ENCODE measurements around the gene WIPF1.
"Not testable (repeated sequence)": the region's sequence is repeated elsewhere in the genome, so short reads cannot be mapped to it uniquely, and the experiment has no call there.

WIPF1 gene

DNA sequence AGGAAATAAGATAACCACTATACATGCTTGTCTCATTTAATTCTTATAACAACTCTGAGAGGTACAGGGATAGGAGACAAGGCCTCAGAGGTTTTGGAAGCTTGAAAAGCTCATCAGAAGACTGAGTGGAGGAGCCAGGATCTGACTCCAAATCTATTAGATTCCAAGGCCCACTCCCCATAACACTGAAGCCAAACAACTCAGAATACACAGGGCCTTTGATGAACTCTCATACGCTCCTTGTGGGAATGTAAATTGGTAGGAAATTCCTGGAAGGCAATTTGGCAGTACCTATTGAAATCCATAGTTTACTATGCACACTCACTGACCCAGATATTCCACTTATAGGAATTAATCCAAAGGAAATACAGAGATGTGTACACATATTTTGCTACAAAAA lies 27.9 kb downstream of the WIPF1 start:
- no peak for DNase-seq

- no peak for DNase-seq
These were observed 29.2 kb downstream of the WIPF1 start for GRCh38 chr2:174568425-174568824.

DNA sequence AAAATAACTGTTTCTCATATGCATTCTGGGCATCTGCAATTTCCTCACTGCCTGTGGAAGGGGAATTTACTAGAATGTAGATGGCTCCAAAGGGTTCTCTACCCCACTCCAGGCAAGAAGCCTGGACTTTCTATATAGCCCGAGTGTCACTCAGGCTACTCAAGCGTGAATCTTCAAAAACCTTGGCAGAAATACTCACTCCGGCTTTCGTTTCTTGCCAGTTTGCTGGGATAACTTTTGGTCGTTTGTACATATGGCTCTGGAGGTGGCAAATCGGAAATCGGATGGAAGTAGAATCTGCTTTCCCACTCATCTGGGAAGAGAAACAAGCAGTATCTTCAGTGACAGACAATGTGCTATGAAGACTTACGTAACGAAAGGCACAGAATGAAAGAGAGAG lies 30.7 kb downstream of the WIPF1 start:
- no peak for DNase-seq

DNA sequence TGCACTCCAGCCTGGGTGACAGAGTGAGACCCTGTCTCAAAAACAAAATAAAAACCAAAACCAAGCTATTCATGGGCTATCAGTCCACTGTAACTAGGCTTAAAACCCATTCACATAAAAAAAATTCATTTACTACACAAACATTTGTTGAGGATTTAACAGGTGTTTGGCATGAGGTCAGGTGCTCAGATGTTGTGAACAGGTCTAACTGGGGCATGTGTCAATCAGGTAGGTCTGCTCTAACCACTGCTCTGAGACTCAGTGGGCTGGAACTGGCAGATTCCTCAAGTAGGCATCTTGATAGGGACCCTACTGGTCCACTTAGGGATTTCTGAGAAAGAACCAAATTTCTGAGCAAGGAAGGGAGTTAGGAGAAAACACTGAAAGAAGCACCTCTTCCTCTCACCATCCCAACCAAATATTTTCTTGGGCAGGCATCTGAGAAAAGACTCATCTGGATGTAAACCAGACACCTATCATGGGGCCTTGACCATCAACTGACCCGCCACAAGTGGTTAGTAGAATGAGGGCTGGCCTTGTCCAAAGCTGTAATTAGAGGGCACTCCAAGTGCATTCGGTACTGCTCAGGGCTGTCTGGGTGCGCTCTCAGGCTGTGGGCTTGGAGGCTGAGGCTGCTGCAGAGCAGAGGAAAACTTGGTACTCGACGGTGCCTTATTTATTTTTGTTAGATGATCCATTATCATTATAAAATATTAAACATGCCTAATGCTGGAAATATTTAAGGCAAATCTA lies 33.9 kb downstream of the WIPF1 start:
- DNase-seq: no peak

GRCh38 chr2:174561972-174562370 lies 35.6 kb downstream of the WIPF1 start:
- DNase-seq: no peak

GRCh38 chr2:174561283-174561971 lies 36.2 kb downstream of the WIPF1 start:
- DNase-seq: no peak

- DNase-seq: no peak
These were observed 36.9 kb downstream of the WIPF1 start for GRCh38 chr2:174560737-174561136.

DNA sequence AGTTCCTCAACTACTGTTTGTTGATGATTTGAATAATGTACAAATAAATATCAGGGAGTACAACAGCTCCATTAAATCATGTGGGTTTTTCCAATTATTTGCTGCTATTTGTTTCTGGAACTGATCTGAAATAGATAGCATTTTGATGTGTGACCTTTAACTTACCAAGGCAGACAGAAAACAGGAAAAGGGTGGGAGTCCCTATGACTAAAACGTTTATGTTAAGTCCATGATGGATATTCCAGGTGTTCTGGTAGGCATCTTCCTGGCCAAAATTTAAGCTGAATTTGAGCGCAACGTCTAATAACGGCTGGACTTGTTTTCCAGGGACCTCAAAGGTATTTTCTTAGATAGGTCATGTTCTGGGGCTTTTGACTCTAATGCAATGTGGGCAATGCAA lies 41.6 kb downstream of the WIPF1 start:
- DNase-seq: no peak

- peak in 1 of 2 donors; percentile 64 for DNase-seq
These were observed 43.0 kb downstream of the WIPF1 start for GRCh38 chr2:174554529-174555150.

- peak; percentile 20 to 61 for DNase-seq
These were observed 43.7 kb downstream of the WIPF1 start for GRCh38 chr2:174553811-174554493.

DNA sequence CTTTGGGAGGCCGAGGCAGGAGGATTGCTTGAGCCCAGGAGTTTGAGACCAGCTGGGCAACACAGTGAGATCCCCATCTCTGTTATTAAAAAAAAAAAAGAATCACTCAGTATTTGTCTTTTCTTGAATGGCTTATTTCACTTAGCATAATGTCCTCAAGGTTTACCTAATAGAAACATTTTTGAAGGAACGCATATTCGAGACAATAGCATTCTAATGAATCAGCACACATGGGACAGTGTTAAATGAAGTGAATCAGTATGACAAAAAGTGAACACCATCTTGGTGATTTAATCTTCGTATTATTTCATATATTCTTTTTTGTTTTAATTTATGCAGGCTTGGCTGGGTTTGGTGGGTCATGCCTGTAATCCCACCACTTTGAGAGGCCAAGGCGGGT lies 44.7 kb downstream of the WIPF1 start:
- DNase-seq: no peak

DNA sequence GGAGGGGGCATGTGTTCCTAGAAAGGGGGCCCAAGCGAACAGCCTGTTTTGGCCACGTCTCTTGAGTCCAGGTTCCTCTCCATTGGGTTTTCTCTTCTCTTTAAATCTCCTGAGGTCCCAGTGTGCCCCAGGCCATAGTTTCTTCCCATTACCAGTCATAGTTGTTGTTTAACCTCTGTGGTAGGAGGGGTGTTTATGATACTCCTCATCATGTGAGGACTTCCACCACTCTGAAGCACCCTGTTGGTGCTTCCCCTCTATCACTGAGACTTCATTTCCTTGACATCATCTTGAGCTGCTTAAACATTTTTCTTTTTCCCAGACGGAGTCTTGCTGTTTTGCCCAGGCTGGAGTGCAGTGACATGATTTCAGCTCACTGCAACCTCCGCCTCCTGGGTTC lies 45.9 kb downstream of the WIPF1 start:
- no peak for DNase-seq

DNA sequence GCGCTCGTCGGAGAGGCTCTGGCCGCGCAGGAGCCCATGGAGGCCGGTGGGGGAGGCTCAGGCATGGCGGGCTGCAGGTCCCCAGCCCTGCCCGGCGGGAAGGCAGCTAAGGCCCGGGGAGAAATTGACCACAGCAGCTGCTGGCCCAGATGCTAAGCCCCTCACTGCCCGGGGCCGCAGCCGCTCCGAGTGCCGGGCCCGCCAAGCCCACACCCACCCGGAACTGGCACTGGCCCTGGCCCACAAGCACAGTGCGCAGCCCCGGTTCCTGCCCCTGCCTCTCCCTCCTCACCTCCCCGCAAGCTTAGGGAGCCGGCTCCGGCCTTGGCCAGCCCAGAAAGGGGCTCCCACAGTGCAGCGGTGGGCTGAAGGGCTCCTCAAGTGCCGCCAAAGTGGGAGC lies 49.0 kb downstream of the WIPF1 start:
- DNase-seq: not testable (repeated sequence)

- not testable (repeated sequence) for DNase-seq
These were observed 49.6 kb downstream of the WIPF1 start for GRCh38 chr2:174548021-174548420.

DNA sequence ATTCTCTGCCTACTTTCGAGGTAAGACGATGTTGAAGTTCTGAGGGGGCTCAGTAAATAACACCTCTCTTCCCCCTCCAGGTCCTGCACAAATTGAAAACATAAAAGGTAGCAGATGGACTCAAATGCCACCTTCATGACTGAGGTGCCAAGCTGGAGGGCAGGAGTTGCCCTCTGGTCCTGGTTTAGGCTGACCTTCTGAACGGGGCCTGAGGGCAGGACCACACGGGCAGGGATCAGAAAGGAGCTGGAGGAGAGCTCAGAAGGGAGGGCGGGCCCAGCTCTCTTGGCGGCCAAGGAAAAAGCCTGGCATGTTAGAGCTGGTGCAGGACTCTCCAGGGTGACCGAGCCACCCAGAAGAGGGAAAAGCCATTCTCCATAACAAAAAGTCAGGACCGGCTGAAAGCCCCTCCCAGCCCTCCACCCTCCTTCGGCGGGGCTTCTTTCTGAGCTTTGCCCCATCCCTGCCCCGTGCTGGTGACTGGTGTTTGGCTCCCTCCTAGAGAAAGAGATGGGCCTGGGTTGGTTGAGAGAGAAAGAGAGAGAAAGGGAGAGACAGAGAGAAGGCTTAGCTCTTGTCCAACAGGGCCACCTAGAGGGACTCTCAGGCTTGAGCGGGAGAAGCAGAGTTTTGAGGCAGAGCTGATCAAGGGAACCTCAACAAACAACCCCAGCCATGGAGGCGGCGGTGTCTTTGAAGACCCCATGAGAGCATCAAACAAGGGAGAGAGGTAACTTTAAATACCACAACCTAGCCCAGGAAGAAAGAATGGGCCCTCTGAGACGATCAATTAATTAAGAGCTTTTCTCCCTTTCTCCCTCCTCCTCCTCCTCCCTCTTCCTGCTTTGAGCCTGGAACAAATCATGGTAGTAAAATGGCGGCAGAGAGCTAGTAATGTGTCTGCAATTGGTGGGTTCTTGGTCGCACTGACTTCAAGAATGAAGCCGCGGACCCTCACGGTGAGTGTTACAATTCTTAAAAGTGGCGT lies 50.8 kb downstream of the WIPF1 start:
- DNase-seq: peak; percentile 29 to 54

DNA sequence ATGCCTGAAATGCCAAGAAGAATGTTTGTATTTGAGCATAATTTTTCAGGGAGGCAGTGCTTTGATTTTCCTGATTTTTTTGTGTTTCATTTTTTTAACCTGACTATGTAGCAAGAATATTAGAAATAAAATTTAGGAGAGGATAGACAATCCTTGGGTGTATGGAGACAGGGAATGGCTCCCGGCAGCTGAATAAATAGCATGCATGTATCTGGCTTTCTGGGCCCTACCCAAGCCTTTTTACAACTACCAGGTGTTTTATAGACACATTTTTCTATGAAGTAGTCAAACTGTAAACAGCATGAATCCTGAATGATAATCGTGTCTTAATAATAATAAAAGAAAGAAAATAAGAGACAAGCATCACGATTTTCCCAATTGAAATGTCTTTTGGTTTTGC lies 52.4 kb downstream of the WIPF1 start:
- no peak for DNase-seq

- DNase-seq: no peak
These were observed 52.8 kb downstream of the WIPF1 start for GRCh38 chr2:174544802-174545201.

DNA sequence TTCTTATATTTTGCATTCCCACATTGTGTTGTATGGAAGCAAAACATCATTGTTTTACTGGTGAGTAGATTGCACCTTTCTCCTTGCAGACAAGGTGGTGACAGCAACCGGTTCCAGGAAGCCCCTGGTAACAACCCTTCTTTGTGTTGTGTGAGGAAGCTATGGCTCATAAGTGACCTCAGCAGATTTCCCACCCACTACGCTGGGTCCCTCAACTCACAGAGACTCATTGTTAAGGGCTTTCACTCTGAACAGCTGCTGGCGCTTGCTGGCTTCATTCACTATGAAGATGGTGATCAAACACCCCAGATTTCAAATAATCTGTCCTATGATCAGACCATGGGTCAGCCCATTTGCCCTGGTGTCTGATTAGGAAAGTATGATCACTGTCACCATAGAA lies 53.4 kb downstream of the WIPF1 start:
- DNase-seq: no peak

GRCh38 chr2:174540893-174541292 lies 56.7 kb downstream of the WIPF1 start:
- no peak for DNase-seq

GRCh38 chr2:174535757-174536703 lies 61.6 kb downstream of the WIPF1 start:
- no peak for DNase-seq

GRCh38 chr2:174535083-174535482 lies 62.5 kb downstream of the WIPF1 start:
- no peak for DNase-seq

Data from CD4-positive, alpha-beta T cell treated with Interferon alpha-2 for 1 hour (primary cell).